HG03521 (cell line): ENCODE measurements around the gene RXRA.

Experiments
- ATAC-seq: cut with Tn5 transposase; IDR thresholded peaks from one replicate; pipeline ENCODE4 v1.9.1; 2021; ENCODE audit warnings: mild to moderate bottlenecking, moderate library complexity; ENCODE audit not compliant: unreplicated experiment

RXRA gene

GRCh38 chr9:134459573-134459972 is 133.3 kb downstream of the RXRA start:
- no peak for ATAC-seq

- no peak for ATAC-seq
Observed at GRCh38 chr9:134460206-134460605, 134.0 kb downstream of the RXRA start.

- no peak for ATAC-seq
Observed at GRCh38 chr9:134460896-134461295, 134.6 kb downstream of the RXRA start.

- no peak for ATAC-seq
Observed at GRCh38 chr9:134461426-134461982, 135.2 kb downstream of the RXRA start.

- ATAC-seq = no peak
Observed at GRCh38 chr9:134462318-134462717, 136.1 kb downstream of the RXRA start.

- no peak for ATAC-seq
Observed at GRCh38 chr9:134463280-134463679, 137.0 kb downstream of the RXRA start.

- no peak for ATAC-seq
Observed at GRCh38 chr9:134466869-134467616, 140.8 kb downstream of the RXRA start.

- no peak for ATAC-seq
Observed at GRCh38 chr9:134468358-134468757, 142.1 kb downstream of the RXRA start.

GRCh38 chr9:134469041-134469875 is 143.0 kb downstream of the RXRA start:
- no peak for ATAC-seq

- no peak for ATAC-seq
Observed at GRCh38 chr9:134472256-134472655, 146.0 kb downstream of the RXRA start.

GRCh38 chr9:134473141-134474054 is 147.1 kb downstream of the RXRA start:
- ATAC-seq = no peak

GRCh38 chr9:134474055-134474370 is 147.8 kb downstream of the RXRA start:
- ATAC-seq = no peak

- no peak for ATAC-seq
Observed at GRCh38 chr9:134475011-134475790, 148.9 kb downstream of the RXRA start.

GRCh38 chr9:134476272-134476941 is 150.2 kb downstream of the RXRA start:
- no peak for ATAC-seq

- no peak for ATAC-seq
Observed at GRCh38 chr9:134476942-134477335, 150.7 kb downstream of the RXRA start.

GRCh38 chr9:134477342-134477925 is 151.2 kb downstream of the RXRA start:
- no peak for ATAC-seq

- no peak for ATAC-seq
Observed at GRCh38 chr9:134477927-134478326, 151.7 kb downstream of the RXRA start.

GRCh38 chr9:134481762-134482161 is 155.5 kb downstream of the RXRA start:
- no peak for ATAC-seq

GRCh38 chr9:134482226-134482625 is 156.0 kb downstream of the RXRA start:
- no peak for ATAC-seq
